HepG2 (cell line): ENCODE measurements around the gene TIGAR. TPM values are rescaled to one million over a fixed set of nuclear protein-coding genes. Genes with fewer than 3 reads are reported as not detected.
A peak's percentile ranks its signal among the peaks of the same experiment; 100 is the strongest.

ENCODE experiments used
- ETV5 ChIP-seq: IDR thresholded peaks from 2 replicates; pipeline ENCODE4 v1.6.1; 2018; ENCODE audit warnings: missing biosample characterization, missing genetic modification reagents, inconsistent platforms, borderline replicate concordance
- FOSL2 ChIP-seq: sonication (generic); formaldehyde crosslinking; IDR thresholded peaks from 2 replicates; pipeline ENCODE4 v1.4.0; 2020; ENCODE audit warnings: missing genetic modification reagents
- HOXA9 ChIP-seq: sonication (generic); formaldehyde crosslinking; IDR thresholded peaks from 2 replicates; pipeline ENCODE4 v1.8.1; 2022; ENCODE audit warnings: missing genetic modification reagents, mild to moderate bottlenecking, moderate library complexity, borderline replicate concordance
- MTA3 ChIP-seq: sonication (generic); formaldehyde crosslinking; IDR thresholded peaks from 2 replicates; pipeline ENCODE4 v1.4.0; 2020; ENCODE audit warnings: missing genetic modification reagents
- MYC ChIP-seq: sonication (generic); formaldehyde crosslinking; IDR thresholded peaks from 2 replicates; pipeline ENCODE4 v1.9.0; 2021; ENCODE audit warnings: missing genetic modification reagents, borderline replicate concordance
- NCOA1 ChIP-seq: sonication (generic); formaldehyde crosslinking; IDR thresholded peaks from 2 replicates; pipeline ENCODE4 v1.9.0; 2021; ENCODE audit warnings: missing genetic modification reagents
- SRF ChIP-seq: IDR thresholded peaks from 2 replicates; pipeline ENCODE4 v1.6.1; 2011; ENCODE audit warnings: mild to moderate bottlenecking, low read depth, low read length, moderate library complexity
- TBX2 ChIP-seq: sonication (generic); formaldehyde crosslinking; IDR thresholded peaks from 2 replicates; pipeline ENCODE4 v1.5.0; 2020; ENCODE audit warnings: missing genetic modification reagents, mild to moderate bottlenecking, borderline replicate concordance
- YY1 ChIP-seq: IDR thresholded peaks from 2 replicates; pipeline ENCODE4 v1.6.1; 2011; ENCODE audit warnings: low read length, low read depth, moderate library complexity, mild to moderate bottlenecking; ENCODE audit not compliant: insufficient read depth, insufficient replicate concordance
- ZHX2 ChIP-seq, 2 experiments: sonication (generic) in 1 of 2; formaldehyde crosslinking in 1 of 2; IDR thresholded peaks; 2 replicates each; pipeline versions ENCODE4 v1.6.1 to v1.9.0; 2014 to 2022; ENCODE audit warnings: antibody characterized with exemption in 1 of 2, borderline replicate concordance in 1 of 2, inconsistent platforms in 1 of 2, low read depth in 1 of 2, missing genetic modification reagents in 1 of 2
- ZNF512B ChIP-seq: sonication (generic); formaldehyde crosslinking; IDR thresholded peaks from 2 replicates; pipeline ENCODE4 v1.5.1; 2020; ENCODE audit warnings: missing genetic modification reagents, mild to moderate bottlenecking, borderline replicate concordance
- ZNF773 ChIP-seq: sonication (generic); formaldehyde crosslinking; IDR thresholded peaks from 2 replicates; pipeline ENCODE4 v1.4.0; 2020; ENCODE audit warnings: missing genetic modification reagents, borderline replicate concordance
- polyA plus RNA-seq, 8 experiments: library from polyadenylated mRNA; depleted of rRNA in 3 of 8; stranded (reverse) in 7 of 8; unstranded in 1 of 8; fragments of >200 nt; fragmentation: Illumina TruSeq in 4 of 8; extraction: Trizol in 4 of 8; gene quantifications; 2 replicates each; pipeline versions ENCODE4 v1.2.1 to v1.2.3, GENCODE V29; 2011 to 2016; ENCODE audit warnings: low read depth in 4 of 8, missing spikeins in 1 of 8, mixed read lengths in 1 of 8; ENCODE audit not compliant: insufficient read depth in 1 of 8
- total RNA-seq, 5 experiments: library from RNA; depleted of rRNA; stranded (reverse); fragments of >200 nt; fragmentation: Illumina TruSeq; extraction: Trizol; gene quantifications; 2 replicates each; pipeline ENCODE4 v1.2.3, GENCODE V29; 2016; ENCODE audit warnings: low read depth in 1 of 5
- TF ChIP-seq, protein P1 (sequence below): sonication (generic); formaldehyde crosslinking; IDR thresholded peaks from 2 replicates; pipeline ENCODE4 v1.5.0; 2020; ENCODE audit warnings: missing genetic modification reagents, mild to moderate bottlenecking, borderline replicate concordance
- TF ChIP-seq, protein P2 (sequence below): sonication (generic); formaldehyde crosslinking; IDR thresholded peaks from 2 replicates; pipeline ENCODE4 v1.4.0; 2020; ENCODE audit warnings: missing genetic modification reagents, low read depth, mild to moderate bottlenecking, borderline replicate concordance

TIGAR gene
- total and polyA plus RNA-seq, 2 of the 13 experiments (the other 11 are each of a cell fraction or from before 2014, with no cell fraction given) = 2.6 to 21.8 TPM

- TF ChIP-seq, protein P1, sequence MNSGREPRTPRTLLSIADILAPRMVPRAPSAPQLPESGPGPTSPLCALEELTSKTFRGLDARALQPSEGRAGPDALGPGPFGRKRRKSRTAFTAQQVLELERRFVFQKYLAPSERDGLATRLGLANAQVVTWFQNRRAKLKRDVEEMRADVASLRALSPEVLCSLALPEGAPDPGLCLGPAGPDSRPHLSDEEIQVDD (CRISPR knock-in tag) = no peak
- TF ChIP-seq ZNF773 = no peak
- peak; percentile 25; the same call in 1 of the 2 replicates for TF ChIP-seq TBX2 (CRISPR knock-in tag)
- peak; percentile 55 for TF ChIP-seq FOSL2 (CRISPR knock-in tag)
- no peak for TF ChIP-seq HOXA9 (CRISPR knock-in tag)
- TF ChIP-seq SRF = no peak
- no peak for TF ChIP-seq MYC (CRISPR knock-in tag)
- no peak for TF ChIP-seq ZHX2 (IDR thresholded peaks at IDR 0.05; ENCODE audit: low read depth)
- no peak for TF ChIP-seq ZHX2 (CRISPR knock-in tag; IDR thresholded peaks at IDR 0.05; ENCODE audit: borderline replicate concordance)
- TF ChIP-seq, protein P2, sequence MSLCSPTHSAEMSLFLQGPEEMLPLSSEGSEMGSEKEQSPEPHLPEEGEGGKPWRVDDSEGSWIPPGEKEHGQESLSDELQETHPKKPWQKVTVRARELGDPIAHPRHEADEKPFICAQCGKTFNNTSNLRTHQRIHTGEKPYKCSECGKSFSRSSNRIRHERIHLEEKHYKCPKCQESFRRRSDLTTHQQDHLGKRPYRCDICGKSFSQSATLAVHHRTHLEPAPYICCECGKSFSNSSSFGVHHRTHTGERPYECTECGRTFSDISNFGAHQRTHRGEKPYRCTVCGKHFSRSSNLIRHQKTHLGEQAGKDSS (CRISPR knock-in tag) = no peak
- 0 out of 2 replicates have a peak, but pooled peaks have one; percentile 28 for TF ChIP-seq ETV5 (CRISPR knock-in tag)
- no peak for TF ChIP-seq ZNF512B (CRISPR knock-in tag)
- TF ChIP-seq NCOA1 = no peak
- TF ChIP-seq YY1 = no peak
- TF ChIP-seq MTA3 (CRISPR knock-in tag) = no peak
These were observed 19.0 kb upstream of the TIGAR start (continued) for GRCh38 chr12:4301932-4302501.
